Omental fat pad (tissue), 4 donors: Measurements from ENCODE around the gene DOLK. TPM values are rescaled to one million over a fixed set of nuclear protein-coding genes. Genes with fewer than 3 reads are reported as not detected.

Experiments used
- ATAC-seq: fragments of 150-250 bp; one replicate; pipeline ENCODE4 v1.9.1; 2016; ENCODE audit warnings: mild to moderate bottlenecking, moderate library complexity; ENCODE audit not compliant: low FRiP score
- DNase-seq: peaks from one replicate; pipeline ENCODE4 v3.0.0-alpha.2; 2019; ENCODE audit warnings: low spot score
- total RNA-seq, 4 donors: library from RNA; depleted of rRNA; stranded (reverse); fragments of >200 nt; gene quantifications; one replicate each; pipeline ENCODE4 v1.1.0, GENCODE V29; 2016
- TF ChIP-seq, protein P1 (sequence below), 3 donors: fragments of 450-650 bp; IDR thresholded peaks; one replicate each; pipeline ENCODE4 v1.5.1; 2016 to 2017; ENCODE audit warnings: antibody characterized with exemption in 3 of 3, mild to moderate bottlenecking in 3 of 3, moderate library complexity in 2 of 3

DOLK gene
- total RNA-seq, 4 donors from 2014 or later, result 13.3 to 23.2 (median 17.7) TPM

GRCh38 chr9:128940946-128941755 lies 6.3 kb downstream of the DOLK start:
- TF ChIP-seq, protein P1, sequence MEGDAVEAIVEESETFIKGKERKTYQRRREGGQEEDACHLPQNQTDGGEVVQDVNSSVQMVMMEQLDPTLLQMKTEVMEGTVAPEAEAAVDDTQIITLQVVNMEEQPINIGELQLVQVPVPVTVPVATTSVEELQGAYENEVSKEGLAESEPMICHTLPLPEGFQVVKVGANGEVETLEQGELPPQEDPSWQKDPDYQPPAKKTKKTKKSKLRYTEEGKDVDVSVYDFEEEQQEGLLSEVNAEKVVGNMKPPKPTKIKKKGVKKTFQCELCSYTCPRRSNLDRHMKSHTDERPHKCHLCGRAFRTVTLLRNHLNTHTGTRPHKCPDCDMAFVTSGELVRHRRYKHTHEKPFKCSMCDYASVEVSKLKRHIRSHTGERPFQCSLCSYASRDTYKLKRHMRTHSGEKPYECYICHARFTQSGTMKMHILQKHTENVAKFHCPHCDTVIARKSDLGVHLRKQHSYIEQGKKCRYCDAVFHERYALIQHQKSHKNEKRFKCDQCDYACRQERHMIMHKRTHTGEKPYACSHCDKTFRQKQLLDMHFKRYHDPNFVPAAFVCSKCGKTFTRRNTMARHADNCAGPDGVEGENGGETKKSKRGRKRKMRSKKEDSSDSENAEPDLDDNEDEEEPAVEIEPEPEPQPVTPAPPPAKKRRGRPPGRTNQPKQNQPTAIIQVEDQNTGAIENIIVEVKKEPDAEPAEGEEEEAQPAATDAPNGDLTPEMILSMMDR (IDR thresholded peaks at IDR 0.05), result no peak
- DNase-seq, result no peak
- ATAC-seq, result no peak

GRCh38 chr9:128940271-128940921 lies 7.0 kb downstream of the DOLK start:
- TF ChIP-seq, protein P1 (IDR thresholded peaks at IDR 0.05), result no peak
- ATAC-seq (no peak), DNase-seq (no peak)

DNA sequence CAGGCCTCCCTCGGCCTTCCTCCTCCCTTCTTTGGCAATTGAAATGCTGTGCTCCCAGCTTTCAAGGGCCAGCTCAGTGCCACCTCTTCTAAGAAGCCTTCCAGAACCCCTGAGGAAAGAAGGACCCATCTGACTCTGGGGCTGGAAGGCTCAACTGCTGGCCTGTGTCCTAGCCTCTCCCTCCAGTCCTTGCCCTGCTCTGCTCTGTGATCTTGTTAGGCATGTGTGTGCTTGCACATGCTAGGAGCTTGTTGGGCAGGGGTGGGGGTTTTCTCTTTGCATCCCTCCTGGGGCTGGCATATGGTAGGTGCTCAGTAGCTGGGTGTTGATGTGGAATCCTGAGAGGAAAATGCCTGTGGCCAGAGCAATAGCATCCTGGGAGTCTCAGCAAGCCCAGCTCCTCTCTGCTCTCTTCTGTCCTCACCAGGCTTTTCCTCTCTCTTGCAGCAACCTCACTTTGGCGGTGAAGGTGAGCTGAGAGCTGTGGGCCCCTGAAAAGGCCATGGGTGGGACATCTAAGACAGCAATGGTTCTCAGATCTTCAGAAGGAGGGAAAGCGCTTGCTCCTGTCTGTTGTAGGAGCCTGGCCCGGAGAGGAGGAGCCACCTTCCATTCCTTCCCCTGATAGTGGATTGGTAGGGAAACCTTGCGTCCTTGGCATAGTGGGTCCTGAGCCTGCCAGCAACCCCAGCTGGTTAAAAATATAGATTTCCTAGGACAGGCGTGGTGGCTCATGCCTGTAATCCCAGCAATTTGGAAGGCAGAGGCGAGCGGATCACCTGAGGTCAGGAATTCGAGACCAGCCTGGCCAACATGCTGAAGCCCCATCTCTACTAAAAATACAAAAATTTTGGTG lies 9.9 kb downstream of the DOLK start:
- DNase-seq (no peak), ATAC-seq (no peak)
- TF ChIP-seq, protein P1 (IDR thresholded peaks at IDR 0.05), result no peak

- no peak for ATAC-seq
- TF ChIP-seq, protein P1 (IDR thresholded peaks at IDR 0.05), result no peak
- no peak for DNase-seq
Observed at GRCh38 chr9:128936171-128936865, 11.1 kb downstream of the DOLK start.

- TF ChIP-seq, protein P1 (IDR thresholded peaks at IDR 0.05), result no peak
- DNase-seq (no peak), ATAC-seq (no peak)
Observed at GRCh38 chr9:128933731-128934130, 13.7 kb downstream of the DOLK start.

DNA sequence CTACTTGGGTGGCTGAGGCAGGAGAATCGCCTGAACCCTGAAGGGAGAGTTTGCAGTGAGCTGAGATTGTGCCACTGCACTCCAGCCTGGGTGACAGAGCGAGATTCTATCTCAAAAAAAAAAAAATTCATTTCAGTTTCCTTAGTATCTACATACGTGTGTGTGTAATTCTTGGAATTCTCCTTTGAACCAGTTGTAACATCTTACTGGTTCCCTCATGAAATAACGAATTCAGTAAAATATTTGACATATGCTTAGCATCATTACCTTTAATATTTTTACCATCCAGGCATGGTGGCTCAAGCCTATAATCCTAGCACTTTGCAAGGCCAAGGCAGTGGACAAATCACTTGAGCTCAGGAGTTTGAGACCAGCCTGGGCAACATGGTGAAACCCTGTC lies 17.8 kb downstream of the DOLK start:
- ATAC-seq (no peak), DNase-seq (no peak)
- TF ChIP-seq, protein P1 (IDR thresholded peaks at IDR 0.05), result no peak
